ENCODE results near the gene MRPL21. TPM values are rescaled to one million over a fixed set of nuclear protein-coding genes. Genes with fewer than 3 reads are reported as not detected.

MRPL21 gene
- total RNA-seq, 1 experiment from 2014 or later: 96.5 TPM

- Mint-ChIP-seq H3K9me3 (ENCODE audit: unreplicated experiment) (no peaks in the 10 kb centered on the region), H3K4me1 (ENCODE audit: insufficient read depth, unreplicated experiment) (no peaks in the 10 kb centered on the region), H3K4me3 (ENCODE audit: unreplicated experiment) (no peak overlapping the region), H3K27me3 (ENCODE audit: insufficient read depth, unreplicated experiment) (no peaks in the 10 kb centered on the region), H3K36me3 (ENCODE audit: insufficient read depth, unreplicated experiment) (no peaks in the 10 kb centered on the region), H3K27ac (ENCODE audit: low read depth, unreplicated experiment) (no peak overlapping the region)
- no peak for DNase-seq (ENCODE audit: unreplicated experiment)
- TF ChIP-seq CTCF (IDR thresholded peaks at IDR 0.05; ENCODE audit: unreplicated experiment): no peak
- POLR2A ChIA-PET: interaction anchor here (1.4 kb wide), 1 partner anchor 21 kb away, joined by 5 read pairs; the partner anchor contains the start of genes IGHMBP2 and MRPL21
- BruUV-seq (replicated peaks): no TSS peak
- CTCF ChIA-PET: no interaction called here
- intact Hi-C loops (cut with micrococcal nuclease): no loop called here
Observed at GRCh38 chr11:68882391-68882790, 21.2 kb downstream of the MRPL21 start.

DNA sequence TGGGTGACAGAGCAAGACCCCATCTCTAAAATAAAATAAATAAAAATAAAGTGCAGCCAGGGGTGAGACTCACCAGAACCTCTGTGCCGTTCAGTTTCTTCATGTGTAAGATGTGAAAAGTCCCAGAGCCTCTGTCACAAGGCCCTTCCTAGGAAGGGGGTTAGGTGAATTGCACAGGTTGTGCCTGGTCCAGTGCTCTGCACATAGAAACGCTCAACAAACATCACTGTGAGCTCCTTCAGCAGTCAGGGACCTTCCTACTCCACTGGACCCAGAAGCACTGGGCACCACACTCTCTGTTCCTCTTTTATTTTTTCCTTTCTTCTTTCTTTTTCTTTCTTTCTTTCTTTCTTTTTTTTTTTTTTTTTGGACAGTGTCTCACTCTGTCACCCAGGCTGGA lies 22.3 kb downstream of the MRPL21 start:
- Mint-ChIP-seq H3K36me3 (ENCODE audit: insufficient read depth, unreplicated experiment) (no peaks in the 10 kb centered on the region), H3K27ac (ENCODE audit: low read depth, unreplicated experiment) (no peak overlapping the region), H3K27me3 (ENCODE audit: insufficient read depth, unreplicated experiment) (no peaks in the 10 kb centered on the region), H3K9me3 (ENCODE audit: unreplicated experiment) (no peaks in the 10 kb centered on the region), H3K4me3 (ENCODE audit: unreplicated experiment) (no peak overlapping the region), H3K4me1 (ENCODE audit: insufficient read depth, unreplicated experiment) (no peaks in the 10 kb centered on the region)
- DNase-seq (ENCODE audit: unreplicated experiment): no peak
- TF ChIP-seq CTCF (IDR thresholded peaks at IDR 0.05; ENCODE audit: unreplicated experiment): no peak
- no TSS peak for BruUV-seq (replicated peaks)
- intact Hi-C loops (cut with micrococcal nuclease): no loop called here
- ChIA-PET POLR2A (interaction anchor here (0.9 to 1.4 kb wide), 2 partner anchors 20 to 22 kb away, joined by 3 to 5 read pairs; partner anchors contain the start of genes IGHMBP2 and MRPL21), CTCF (no interaction called here)

DNA sequence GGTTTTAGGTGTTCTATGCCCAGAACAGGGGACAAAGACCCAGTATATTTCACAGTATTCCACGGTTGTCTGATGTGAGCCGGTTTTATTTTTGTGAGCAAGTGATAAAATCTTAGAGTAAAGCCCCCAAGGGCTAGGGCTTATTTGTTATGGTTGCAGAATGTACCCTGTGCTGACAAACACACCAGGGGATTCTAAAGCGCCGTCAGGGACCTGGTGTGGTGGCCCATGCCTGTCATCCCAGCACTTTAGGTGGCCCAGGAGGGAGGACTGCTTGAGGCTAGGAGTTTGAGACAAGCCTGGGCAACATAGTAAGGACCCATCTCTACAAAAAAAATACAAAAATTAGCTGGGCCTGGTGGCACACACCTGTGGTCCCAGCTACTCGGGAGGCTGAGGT lies 22.8 kb downstream of the MRPL21 start:
- Mint-ChIP-seq H3K27ac (ENCODE audit: low read depth, unreplicated experiment) (no peak overlapping the region), H3K9me3 (ENCODE audit: unreplicated experiment) (no peaks in the 10 kb centered on the region), H3K27me3 (ENCODE audit: insufficient read depth, unreplicated experiment) (no peaks in the 10 kb centered on the region), H3K4me1 (ENCODE audit: insufficient read depth, unreplicated experiment) (no peaks in the 10 kb centered on the region), H3K4me3 (ENCODE audit: unreplicated experiment) (no peak overlapping the region), H3K36me3 (ENCODE audit: insufficient read depth, unreplicated experiment) (no peaks in the 10 kb centered on the region)
- CTCF ChIA-PET: interaction anchor here (0.8 kb wide), 1 partner anchor 36 kb away, joined by 3 read pairs; no protein-coding TSS in a partner anchor
- no peak for DNase-seq (ENCODE audit: unreplicated experiment)
- POLR2A ChIA-PET: interaction anchor here (0.9 kb wide), 1 partner anchor 20 kb away, joined by 3 read pairs; no protein-coding TSS in a partner anchor
- intact Hi-C loops (cut with micrococcal nuclease): no loop called here
- no peak for TF ChIP-seq CTCF (IDR thresholded peaks at IDR 0.05; ENCODE audit: unreplicated experiment)
- BruUV-seq (replicated peaks): no TSS peak

DNA sequence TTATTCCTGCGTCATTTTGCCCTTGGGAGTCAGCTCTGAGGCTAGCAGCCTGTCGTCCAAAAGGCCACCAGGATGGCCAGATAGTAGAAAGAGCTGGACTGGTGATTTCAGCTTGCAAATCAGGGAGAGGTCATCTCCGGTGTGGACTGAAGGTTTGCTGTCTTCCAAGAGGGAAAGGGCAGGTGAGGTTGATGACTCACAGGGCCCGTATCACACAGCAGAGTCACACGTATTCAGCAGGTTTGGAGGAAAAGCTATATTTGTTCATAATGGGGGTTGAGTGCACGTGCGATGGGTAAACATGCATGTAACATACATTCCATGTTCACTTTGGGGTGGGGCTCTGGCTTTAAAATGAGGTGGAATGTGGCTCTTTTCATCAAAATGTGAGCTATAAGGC lies 25.6 kb downstream of the MRPL21 start:
- intact Hi-C loops (cut with micrococcal nuclease): no loop called here
- H3K9me3 Mint-ChIP-seq (ENCODE audit: unreplicated experiment): no peaks in the 10 kb centered on the region
- H3K4me3 Mint-ChIP-seq (ENCODE audit: unreplicated experiment): no peak overlapping the region
- H3K27me3 Mint-ChIP-seq (ENCODE audit: insufficient read depth, unreplicated experiment): no peaks in the 10 kb centered on the region
- H3K4me1 Mint-ChIP-seq (ENCODE audit: insufficient read depth, unreplicated experiment): no peaks in the 10 kb centered on the region
- CTCF ChIA-PET: no interaction called here
- POLR2A ChIA-PET: interaction anchor here (0.7 kb wide), 1 partner anchor 1374 kb away, joined by 3 read pairs; no protein-coding TSS in a partner anchor
- no TSS peak for BruUV-seq (replicated peaks)
- TF ChIP-seq CTCF (IDR thresholded peaks at IDR 0.05; ENCODE audit: unreplicated experiment): no peak
- peak; percentile 21 for DNase-seq (ENCODE audit: unreplicated experiment)
- H3K27ac Mint-ChIP-seq (ENCODE audit: low read depth, unreplicated experiment): no peak overlapping the region
- no peaks in the 10 kb centered on the region for H3K36me3 Mint-ChIP-seq (ENCODE audit: insufficient read depth, unreplicated experiment)
